Measurements from ENCODE around the gene ZBTB33. TPM values are rescaled to one million over a fixed set of nuclear protein-coding genes. Genes with fewer than 3 reads are reported as not detected.

The ZBTB33 gene
- total RNA-seq, 1 donor from 2014 or later = 9.4 TPM

GRCh38 chrX:120305531-120306141, 55.0 kb downstream of the ZBTB33 start:
- no peak overlapping the region for H3K4me3 ChIP-seq (ENCODE audit: low read depth, low read length)
- no peak for DNase-seq (ENCODE audit: low read depth)
- TF ChIP-seq CTCF (conservative IDR thresholded peaks at IDR 0.05; ENCODE audit: low read depth, low read length) = no peak

GRCh38 chrX:120306630-120307029, 56.0 kb downstream of the ZBTB33 start:
- DNase-seq (ENCODE audit: low read depth) = no peak
- no peak for TF ChIP-seq CTCF (conservative IDR thresholded peaks at IDR 0.05; ENCODE audit: low read depth, low read length)

More at GRCh38 chrX:120306630-120307029, 56.0 kb downstream of the ZBTB33 start:
- H3K4me3 ChIP-seq (ENCODE audit: low read depth, low read length) = no peak overlapping the region

Other genes with a start within 250 kb of the ZBTB33 start
- not detected in 2 replicates for gene RHOXF2B, start 173.1 kb upstream of the ZBTB33 start, total RNA-seq
- not detected in 2 replicates for gene RHOXF1, start 134.9 kb upstream of the ZBTB33 start, total RNA-seq
- not detected in 2 replicates for gene RHOXF2, start 92.2 kb upstream of the ZBTB33 start, total RNA-seq
- gene TMEM255A, start 60.6 kb downstream of the ZBTB33 start, total RNA-seq = 0.14 and 0.40 TPM in 2 replicates
- not detected in 2 replicates for gene ATP1B4, start 111.3 kb downstream of the ZBTB33 start, total RNA-seq
- gene LAMP2, start 218.5 kb downstream of the ZBTB33 start, total RNA-seq = 59.6 and 66.6 TPM in 2 replicates

Measured in epithelial cell of proximal tubule (primary cell).